H9 (cell line): ENCODE data around the gene OR52K1. TPM values are rescaled to one million over a fixed set of nuclear protein-coding genes. Genes with fewer than 3 reads are reported as not detected.

Source experiments
- DNase-seq: peaks from one replicate; pipeline ENCODE4 v3.0.0-alpha.2; 2017
- H2AFZ ChIP-seq: one replicate; pipeline ENCODE4 v1.6.1; 2013; ENCODE audit warnings: mild to moderate bottlenecking, low read length, control low read depth, moderate library complexity
- H2AK5ac ChIP-seq: 2 replicates; pipeline ENCODE4 v1.6.1; 2013; ENCODE audit warnings: low read length, control low read depth, mixed read lengths; ENCODE audit not compliant: insufficient read length
- H2BK120ac ChIP-seq: one replicate; pipeline ENCODE4 v1.6.1; 2013; ENCODE audit warnings: low read depth, mild to moderate bottlenecking, low read length, control low read depth, inconsistent platforms; ENCODE audit not compliant: poor library complexity, severe bottlenecking
- H2BK12ac ChIP-seq: 2 replicates; pipeline ENCODE4 v1.6.1; 2013; ENCODE audit warnings: low read length, control low read depth, mixed read lengths, low read depth; ENCODE audit not compliant: insufficient read length
- H2BK15ac ChIP-seq: 2 replicates; pipeline ENCODE4 v1.6.1; 2013; ENCODE audit warnings: low read depth, low read length, control low read depth
- H2BK20ac ChIP-seq: one replicate; pipeline ENCODE4 v1.6.1; 2013; ENCODE audit warnings: low read depth, mild to moderate bottlenecking, low read length, control low read depth, inconsistent platforms; ENCODE audit not compliant: poor library complexity, severe bottlenecking
- H2BK5ac ChIP-seq: 2 replicates; pipeline ENCODE4 v1.6.1; 2013; ENCODE audit warnings: low read length, control low read depth, mixed read lengths; ENCODE audit not compliant: insufficient read length
- H3K14ac ChIP-seq: 2 replicates; pipeline ENCODE4 v1.6.1; 2013; ENCODE audit warnings: low read length, control low read depth; ENCODE audit not compliant: insufficient read depth
- H3K18ac ChIP-seq: 2 replicates; pipeline ENCODE4 v1.6.1; 2013; ENCODE audit warnings: low read depth, mild to moderate bottlenecking, mixed read lengths, low read length, control low read depth; ENCODE audit not compliant: insufficient read length
- H3K23ac ChIP-seq: 2 replicates; pipeline ENCODE4 v1.6.1; 2013; ENCODE audit warnings: low read length, control low read depth, mixed read lengths, low read depth; ENCODE audit not compliant: insufficient read length
- H3K23me2 ChIP-seq: 2 replicates; pipeline ENCODE4 v1.6.1; 2013; ENCODE audit warnings: low read depth, mild to moderate bottlenecking, mixed read lengths, low read length, control low read depth; ENCODE audit not compliant: insufficient read length, poor library complexity, severe bottlenecking
- H3K27ac ChIP-seq: 2 replicates; pipeline ENCODE4 v1.5.1; 2013; ENCODE audit warnings: low read length, control low read depth, mixed read lengths, low read depth; ENCODE audit not compliant: insufficient read length
- H3K27me3 ChIP-seq: 2 replicates; pipeline ENCODE4 v1.6.1; 2013; ENCODE audit warnings: low read length, control low read depth, inconsistent platforms; ENCODE audit not compliant: insufficient read depth
- H3K4ac ChIP-seq: 2 replicates; pipeline ENCODE4 v1.6.1; 2013; ENCODE audit warnings: low read depth, mild to moderate bottlenecking, control low read depth, inconsistent platforms, low read length, moderate library complexity
- H3K4me1 ChIP-seq: 2 replicates; pipeline ENCODE4 v1.6.1; 2013; ENCODE audit warnings: low read length, control low read depth, inconsistent platforms; ENCODE audit not compliant: insufficient read depth
- H3K4me2 ChIP-seq: 2 replicates; pipeline ENCODE4 v1.6.1; 2013; ENCODE audit warnings: low read length, control low read depth, mixed read lengths; ENCODE audit not compliant: insufficient read length, insufficient read depth
- H3K56ac ChIP-seq: 2 replicates; pipeline ENCODE4 v1.6.1; 2013; ENCODE audit warnings: low read depth, mild to moderate bottlenecking, mixed read lengths, low read length, control low read depth; ENCODE audit not compliant: insufficient read length
- H3K79me1 ChIP-seq: 2 replicates; pipeline ENCODE4 v1.6.1; 2013; ENCODE audit warnings: low read depth, mild to moderate bottlenecking, moderate library complexity, low read length, control low read depth, inconsistent platforms; ENCODE audit not compliant: insufficient read depth, poor library complexity, severe bottlenecking
- H3K79me2 ChIP-seq: 2 replicates; pipeline ENCODE4 v1.6.1; 2013; ENCODE audit warnings: low read length, control low read depth, inconsistent platforms; ENCODE audit not compliant: insufficient read depth
- H3K9ac ChIP-seq: 2 replicates; pipeline ENCODE4 v1.6.1; 2013; ENCODE audit warnings: low read length, control low read depth, mixed read lengths; ENCODE audit not compliant: insufficient read length; ENCODE audit errors: extremely low read depth
- H3K9me3 ChIP-seq: one replicate; pipeline ENCODE4 v1.6.1; 2013; ENCODE audit warnings: low read depth, low read length, inconsistent platforms; ENCODE audit not compliant: control insufficient read depth
- H3T11ph ChIP-seq: one replicate; pipeline ENCODE4 v1.6.1; 2013; ENCODE audit warnings: mild to moderate bottlenecking, low read length, control low read depth, inconsistent platforms
- H4K20me1 ChIP-seq: one replicate; pipeline ENCODE4 v1.6.1; 2013; ENCODE audit not compliant: control insufficient read depth, insufficient read length, insufficient read depth
- H4K5ac ChIP-seq: 2 replicates; pipeline ENCODE4 v1.6.1; 2013; ENCODE audit warnings: low read depth, mild to moderate bottlenecking, mixed read lengths, low read length, control low read depth; ENCODE audit not compliant: insufficient read length
- H4K8ac ChIP-seq: replicated peaks from 2 replicates; pipeline ENCODE4 v1.6.1; 2013; ENCODE audit warnings: low read length, control low read depth, mixed read lengths, low read depth; ENCODE audit not compliant: insufficient read length
- H4K91ac ChIP-seq: 2 replicates; pipeline ENCODE4 v1.6.1; 2013; ENCODE audit warnings: low read depth, mild to moderate bottlenecking, moderate library complexity, mixed read lengths, low read length, control low read depth; ENCODE audit not compliant: insufficient read length
- H3K27ac Mint-ChIP-seq, 3 experiments: 2 replicates in 2 of 3; 3 replicates in 1 of 3; pipeline ENCODE4 v1.8.0; 2020 to 2021; ENCODE audit warnings: mixed read lengths in 3 of 3, mild to moderate bottlenecking in 1 of 3, moderate library complexity in 1 of 3
- H3K27me3 Mint-ChIP-seq: 2 replicates; pipeline ENCODE4 v1.8.0; 2021; ENCODE audit warnings: low read depth, mild to moderate bottlenecking, moderate library complexity, mixed read lengths
- H3K36me3 Mint-ChIP-seq, 3 experiments: 2 replicates in 2 of 3; 3 replicates in 1 of 3; pipeline ENCODE4 v1.8.0; 2020 to 2021; ENCODE audit warnings: low read depth in 3 of 3, mixed read lengths in 3 of 3; ENCODE audit not compliant: insufficient read depth in 1 of 3
- H3K4me1 Mint-ChIP-seq, 2 experiments: 2 replicates each; pipeline ENCODE4 v1.8.0; 2020; ENCODE audit warnings: mixed read lengths in 2 of 2
- H3K4me3 Mint-ChIP-seq, 2 experiments: 2 replicates in 1 of 2; 3 replicates in 1 of 2; pipeline ENCODE4 v1.8.0; 2020 to 2021; ENCODE audit warnings: mild to moderate bottlenecking in 2 of 2, mixed read lengths in 2 of 2, moderate library complexity in 1 of 2
- H3K9me3 Mint-ChIP-seq, 2 experiments: 2 replicates in 1 of 2; 3 replicates in 1 of 2; pipeline ENCODE4 v1.8.0; 2020; ENCODE audit warnings: mild to moderate bottlenecking in 2 of 2, mixed read lengths in 2 of 2, moderate library complexity in 1 of 2
- WGBS: extraction: QIAGEN DNeasy Blood & Tissue Kit; methylation state at CpG from one replicate; pipeline ENCODE4 v1.1.7; 2013; ENCODE audit warnings: missing lambda C conversion rate, low lambda C conversion rate, mixed read lengths; ENCODE audit not compliant: insufficient read length; ENCODE audit errors: extremely low coverage; 5-methylcytosine and 5-hydroxymethylcytosine counted together
- total RNA-seq: library from RNA; stranded (reverse); gene quantifications from 2 replicates; pipeline ENCODE4 v1.2.1, GENCODE V29; 2021
- TF ChIP-seq, protein P1 (sequence below): fragments of 200-600 bp; sonication (generic); conservative IDR thresholded peaks from 3 replicates; pipeline ENCODE4 v1.8.0; 2021; ENCODE audit warnings: antibody characterized with exemption, mild to moderate bottlenecking

The OR52K1 gene
- total RNA-seq, 1 experiment from 2014 or later = not detected

DNA sequence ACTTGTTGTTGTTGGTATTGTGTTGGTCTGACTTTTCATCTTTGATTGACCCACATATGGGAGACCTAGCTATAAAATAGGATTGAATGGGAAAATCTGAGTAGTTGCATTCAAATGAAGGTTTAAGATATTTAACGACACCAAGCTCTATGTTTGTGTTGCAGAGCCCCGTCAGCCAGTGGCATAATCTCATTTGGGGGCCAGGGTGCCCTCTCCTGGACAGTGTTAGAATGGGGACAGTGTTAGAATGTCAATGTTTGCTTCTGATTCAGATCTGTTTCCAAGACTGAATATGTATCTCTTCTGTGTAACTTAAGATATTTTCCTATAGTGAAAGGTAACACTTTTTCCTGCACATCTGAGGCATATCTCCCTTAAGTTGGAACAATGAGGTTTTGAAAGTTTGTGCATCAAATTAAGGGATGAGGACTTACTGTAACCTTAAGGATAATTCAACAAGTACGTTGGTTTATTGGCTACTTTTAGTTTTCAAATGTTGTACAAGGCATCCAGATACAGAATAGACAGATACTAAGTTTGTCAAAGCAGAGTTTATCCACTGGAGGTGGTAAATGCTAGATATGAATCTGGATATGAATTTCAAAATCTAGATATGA, 57.3 kb downstream of the OR52K1 start:
- H3K4me2 ChIP-seq = no peak overlapping the region
- H3T11ph ChIP-seq = no peak overlapping the region
- WGBS = no CpG with 5 or more reads among the region's 3 CpGs
- H4K20me1 ChIP-seq = no peaks in the 10 kb centered on the region
- no peak overlapping the region for H2BK15ac ChIP-seq
- H3K27me3 Mint-ChIP-seq = peaks cover 26% of the 10 kb centered on the region
- DNase-seq = peak; percentile 39
- no peak overlapping the region for H3K4me3 Mint-ChIP-seq
- no peak overlapping the region for H3K23ac ChIP-seq
- H3K4ac ChIP-seq = no peak overlapping the region
- no peak overlapping the region for H4K5ac ChIP-seq
- no peaks in the 10 kb centered on the region for H3K9me3 ChIP-seq
- no peak overlapping the region for H3K27ac Mint-ChIP-seq
- no peaks in the 10 kb centered on the region for H3K4me1 ChIP-seq
- TF ChIP-seq, protein P1, sequence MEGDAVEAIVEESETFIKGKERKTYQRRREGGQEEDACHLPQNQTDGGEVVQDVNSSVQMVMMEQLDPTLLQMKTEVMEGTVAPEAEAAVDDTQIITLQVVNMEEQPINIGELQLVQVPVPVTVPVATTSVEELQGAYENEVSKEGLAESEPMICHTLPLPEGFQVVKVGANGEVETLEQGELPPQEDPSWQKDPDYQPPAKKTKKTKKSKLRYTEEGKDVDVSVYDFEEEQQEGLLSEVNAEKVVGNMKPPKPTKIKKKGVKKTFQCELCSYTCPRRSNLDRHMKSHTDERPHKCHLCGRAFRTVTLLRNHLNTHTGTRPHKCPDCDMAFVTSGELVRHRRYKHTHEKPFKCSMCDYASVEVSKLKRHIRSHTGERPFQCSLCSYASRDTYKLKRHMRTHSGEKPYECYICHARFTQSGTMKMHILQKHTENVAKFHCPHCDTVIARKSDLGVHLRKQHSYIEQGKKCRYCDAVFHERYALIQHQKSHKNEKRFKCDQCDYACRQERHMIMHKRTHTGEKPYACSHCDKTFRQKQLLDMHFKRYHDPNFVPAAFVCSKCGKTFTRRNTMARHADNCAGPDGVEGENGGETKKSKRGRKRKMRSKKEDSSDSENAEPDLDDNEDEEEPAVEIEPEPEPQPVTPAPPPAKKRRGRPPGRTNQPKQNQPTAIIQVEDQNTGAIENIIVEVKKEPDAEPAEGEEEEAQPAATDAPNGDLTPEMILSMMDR = peak; percentile 84
- H3K9ac ChIP-seq = no peak overlapping the region
- H2BK12ac ChIP-seq = no peak overlapping the region
- H4K8ac ChIP-seq = no peak overlapping the region
- H3K27me3 ChIP-seq = no peaks in the 10 kb centered on the region
- H3K4me1 Mint-ChIP-seq = no peaks in the 10 kb centered on the region
- H3K23me2 ChIP-seq = no peaks in the 10 kb centered on the region
- H3K79me1 ChIP-seq = no peaks in the 10 kb centered on the region
- no peak overlapping the region for H3K18ac ChIP-seq
- no peak overlapping the region for H3K56ac ChIP-seq
- H2BK20ac ChIP-seq = no peak overlapping the region
- H3K79me2 ChIP-seq = no peaks in the 10 kb centered on the region
- no peak overlapping the region for H4K91ac ChIP-seq
- no peaks in the 10 kb centered on the region for H3K9me3 Mint-ChIP-seq
- no peak overlapping the region for H3K27ac ChIP-seq
- H2BK120ac ChIP-seq = no peak overlapping the region
- no peak overlapping the region for H2AFZ ChIP-seq
- no peaks in the 10 kb centered on the region for H3K36me3 Mint-ChIP-seq
- H2BK5ac ChIP-seq = no peak overlapping the region
- no peak overlapping the region for H3K14ac ChIP-seq
- H2AK5ac ChIP-seq = no peak overlapping the region
